Neural progenitor cell (in vitro differentiated cells): ENCODE measurements around the gene CLK4. TPM values are rescaled to one million over a fixed set of nuclear protein-coding genes. Genes with fewer than 3 reads are reported as not detected.

Experiments used
- DNase-seq: peaks from one replicate; pipeline ENCODE4 v3.0.0-alpha.2; 2016; ENCODE audit warnings: low spot score
- H2AFZ ChIP-seq: fragments of 200-600 bp; sonication (generic); replicated peaks from 2 replicates; pipeline ENCODE4 v1.6.1; 2016; ENCODE audit warnings: antibody characterized with exemption
- H3F3A ChIP-seq: fragments of 200-600 bp; sonication (generic); 2 replicates; pipeline ENCODE4 v1.6.1; 2016; ENCODE audit warnings: antibody characterized with exemption, low read depth
- H3K27ac ChIP-seq: fragments of 200-600 bp; sonication (generic); 2 replicates; pipeline ENCODE4 v1.5.1; 2016; ENCODE audit warnings: mild to moderate bottlenecking
- H3K27me3 ChIP-seq: fragments of 200-600 bp; sonication (generic); 2 replicates; pipeline ENCODE4 v1.6.1; 2016; ENCODE audit warnings: mild to moderate bottlenecking, moderate library complexity
- H3K36me3 ChIP-seq: fragments of 200-600 bp; sonication (generic); 2 replicates; pipeline ENCODE4 v1.5.1; 2016
- H3K4me1 ChIP-seq: fragments of 200-600 bp; sonication (generic); 2 replicates; pipeline ENCODE4 v1.6.1; 2016; ENCODE audit warnings: mixed run types
- H3K4me2 ChIP-seq: fragments of 200-600 bp; sonication (generic); 2 replicates; pipeline ENCODE4 v1.6.1; 2016
- H3K4me3 ChIP-seq: fragments of 200-600 bp; sonication (generic); 2 replicates; pipeline ENCODE4 v1.5.1; 2016
- H3K79me2 ChIP-seq: fragments of 200-600 bp; sonication (generic); 2 replicates; pipeline ENCODE4 v1.6.1; 2016; ENCODE audit warnings: low read depth
- H3K9ac ChIP-seq: fragments of 200-600 bp; sonication (generic); 2 replicates; pipeline ENCODE4 v1.6.1; 2016
- H3K9me3 ChIP-seq: fragments of 200-600 bp; sonication (generic); 2 replicates; pipeline ENCODE4 v1.5.1; 2016; ENCODE audit warnings: low read depth
- H4K20me1 ChIP-seq: fragments of 200-600 bp; sonication (generic); 2 replicates; pipeline ENCODE4 v1.6.1; 2016; ENCODE audit warnings: low read depth
- H3K27ac Mint-ChIP-seq: 3 replicates; pipeline ENCODE4 v1.8.0; 2021; ENCODE audit warnings: mixed read lengths
- H3K27me3 Mint-ChIP-seq: 2 replicates; pipeline ENCODE4 v1.8.0; 2022; ENCODE audit warnings: low read depth, mild to moderate bottlenecking, inconsistent platforms, moderate library complexity, mixed read lengths; ENCODE audit not compliant: insufficient read depth
- H3K36me3 Mint-ChIP-seq: 3 replicates; pipeline ENCODE4 v1.8.0; 2021; ENCODE audit warnings: mixed read lengths
- H3K4me1 Mint-ChIP-seq: 3 replicates; pipeline ENCODE4 v1.8.0; 2021; ENCODE audit warnings: mixed read lengths
- H3K4me3 Mint-ChIP-seq: 3 replicates; pipeline ENCODE4 v1.8.0; 2021; ENCODE audit warnings: mild to moderate bottlenecking, moderate library complexity, mixed read lengths
- H3K9me3 Mint-ChIP-seq: 3 replicates; pipeline ENCODE4 v1.8.0; 2020; ENCODE audit warnings: mixed read lengths
- CTCF ChIP-seq: fragments of 200-600 bp; sonication (generic); IDR thresholded peaks from 2 replicates; pipeline ENCODE4 v1.5.1; 2017; ENCODE audit warnings: antibody characterized with exemption, mild to moderate bottlenecking
- EZH2 ChIP-seq: fragments of 200-600 bp; sonication (generic); IDR thresholded peaks from 2 replicates; pipeline ENCODE4 v1.6.1; 2017; ENCODE audit warnings: antibody characterized with exemption, mild to moderate bottlenecking, moderate library complexity
- EZH2phosphoT487 ChIP-seq: fragments of 200-600 bp; sonication (generic); IDR thresholded peaks from 2 replicates; pipeline ENCODE4 v1.6.1; 2017; ENCODE audit warnings: antibody characterized with exemption
- total RNA-seq: library from RNA; depleted of rRNA; stranded (reverse); fragments of >200 nt; gene quantifications from 2 replicates; pipeline ENCODE4 v1.2.3, GENCODE V29; 2015; ENCODE audit warnings: low replicate concordance

The CLK4 gene
- total RNA-seq, 1 donor from 2014 or later, result 41.1 TPM

- H3F3A ChIP-seq, result no peaks in the 10 kb centered on the region
- peaks cover 7% of the 10 kb centered on the region for H3K4me1 ChIP-seq
- H3K27ac Mint-ChIP-seq, result no peak overlapping the region
- peaks cover 21% of the 10 kb centered on the region for H3K36me3 Mint-ChIP-seq
- peaks cover 27% of the 10 kb centered on the region for H3K9me3 Mint-ChIP-seq
- no peak overlapping the region for H3K4me3 Mint-ChIP-seq
- H3K36me3 ChIP-seq, result no peaks in the 10 kb centered on the region
- no peak overlapping the region for H3K4me3 ChIP-seq
- no peak overlapping the region for H3K9ac ChIP-seq
- H3K27me3 ChIP-seq, result peaks cover 10% of the 10 kb centered on the region
- peaks cover 4% of the 10 kb centered on the region for H3K9me3 ChIP-seq
- H3K27me3 Mint-ChIP-seq, result no peaks in the 10 kb centered on the region
- no peak overlapping the region for H2AFZ ChIP-seq
- H3K27ac ChIP-seq, result no peak overlapping the region
- TF ChIP-seq EZH2phosphoT487 (no peak), CTCF (no peak)
- DNase-seq, result no peak
- H4K20me1 ChIP-seq, result no peaks in the 10 kb centered on the region
- H3K79me2 ChIP-seq, result no peaks in the 10 kb centered on the region
- H3K4me2 ChIP-seq, result no peak overlapping the region
- H3K4me1 Mint-ChIP-seq, result peaks cover 10% of the 10 kb centered on the region
These were observed 57.4 kb downstream of the CLK4 start for GRCh38 chr5:178569485-178569884.

GRCh38 chr5:178564811-178565550, 61.9 kb downstream of the CLK4 start:
- H3K36me3 Mint-ChIP-seq, result peaks cover 5% of the 10 kb centered on the region
- Histone ChIP-seq H3K27me3 (peaks cover 7% of the 10 kb centered on the region), H3K4me1 (peaks cover 15% of the 10 kb centered on the region), H3K9ac (no peak overlapping the region), H3K9me3 (no peaks in the 10 kb centered on the region), H3K79me2 (no peaks in the 10 kb centered on the region), H3F3A (no peaks in the 10 kb centered on the region), H3K36me3 (no peaks in the 10 kb centered on the region), H3K27ac (no peak overlapping the region), H3K4me2 (peak overlapping the region; percentile 16), H2AFZ (no peak overlapping the region), H4K20me1 (no peaks in the 10 kb centered on the region), H3K4me3 (no peak overlapping the region)
- H3K27ac Mint-ChIP-seq, result no peak overlapping the region
- peaks cover 5% of the 10 kb centered on the region for H3K9me3 Mint-ChIP-seq
- no peak for DNase-seq
- TF ChIP-seq CTCF, result no peak
- no peak for TF ChIP-seq EZH2phosphoT487
- TF ChIP-seq EZH2, result no peak
- peaks cover 6% of the 10 kb centered on the region for H3K27me3 Mint-ChIP-seq
- peaks cover 38% of the 10 kb centered on the region for H3K4me1 Mint-ChIP-seq
- no peak overlapping the region for H3K4me3 Mint-ChIP-seq

GRCh38 chr5:178564397-178564796, 62.5 kb downstream of the CLK4 start:
- H3K36me3 ChIP-seq, result no peaks in the 10 kb centered on the region
- Mint-ChIP-seq H3K4me3 (no peak overlapping the region), H3K27ac (no peak overlapping the region), H3K27me3 (peaks cover 6% of the 10 kb centered on the region), H3K36me3 (peaks cover 7% of the 10 kb centered on the region), H3K4me1 (peaks cover 38% of the 10 kb centered on the region), H3K9me3 (peaks cover 5% of the 10 kb centered on the region)
- H3K4me2 ChIP-seq, result peak overlapping the region; percentile 16
- H3K27ac ChIP-seq, result no peak overlapping the region
- H3K79me2 ChIP-seq, result no peaks in the 10 kb centered on the region
- H3K4me1 ChIP-seq, result peaks cover 15% of the 10 kb centered on the region
- H3F3A ChIP-seq, result no peaks in the 10 kb centered on the region
- H4K20me1 ChIP-seq, result no peaks in the 10 kb centered on the region
- H3K9ac ChIP-seq, result no peak overlapping the region
- no peak for DNase-seq
- H3K4me3 ChIP-seq, result no peak overlapping the region
- TF ChIP-seq EZH2phosphoT487, result no peak
- H3K9me3 ChIP-seq, result no peaks in the 10 kb centered on the region
- no peak overlapping the region for H2AFZ ChIP-seq
- peaks cover 11% of the 10 kb centered on the region for H3K27me3 ChIP-seq

- H4K20me1 ChIP-seq, result no peaks in the 10 kb centered on the region
- Mint-ChIP-seq H3K27me3 (peaks cover 6% of the 10 kb centered on the region), H3K4me1 (peaks cover 38% of the 10 kb centered on the region), H3K36me3 (peaks cover 11% of the 10 kb centered on the region), H3K27ac (peak overlapping the region; percentile 22), H3K4me3 (no peak overlapping the region), H3K9me3 (peaks cover 5% of the 10 kb centered on the region)
- peaks cover 15% of the 10 kb centered on the region for H3K4me1 ChIP-seq
- no peaks in the 10 kb centered on the region for H3K36me3 ChIP-seq
- no peak overlapping the region for H3K27ac ChIP-seq
- H3K79me2 ChIP-seq, result no peaks in the 10 kb centered on the region
- DNase-seq, result no peak
- H3K4me2 ChIP-seq, result no peak overlapping the region
- H2AFZ ChIP-seq, result no peak overlapping the region
- H3K9me3 ChIP-seq, result no peaks in the 10 kb centered on the region
- H3K27me3 ChIP-seq, result peaks cover 15% of the 10 kb centered on the region
- no peaks in the 10 kb centered on the region for H3F3A ChIP-seq
- H3K4me3 ChIP-seq, result no peak overlapping the region
- TF ChIP-seq EZH2phosphoT487, result no peak
- no peak for TF ChIP-seq CTCF
- TF ChIP-seq EZH2, result no peak
- H3K9ac ChIP-seq, result no peak overlapping the region
These were observed 63.2 kb downstream of the CLK4 start for GRCh38 chr5:178563621-178564020.
